Right lung (tissue), 5 donors: Measurements from ENCODE around the gene CSNK2A2. TPM values are rescaled to one million over a fixed set of nuclear protein-coding genes. Genes with fewer than 3 reads are reported as not detected.

Experiments
- DNase-seq, 2 donors: peaks; one replicate each; pipeline ENCODE4 v3.0.0-alpha.2; 2013
- polyA plus RNA-seq, 5 donors: library from polyadenylated mRNA; unstranded; fragments of 120-200 nt; gene quantifications; one replicate each; pipeline versions ENCODE4 v1.2.1 to v1.2.3, GENCODE V29; 2013; ENCODE audit warnings: inconsistent platforms in 1 of 5, low replicate concordance in 1 of 5; ENCODE audit not compliant: insufficient read length in 5 of 5, insufficient read depth in 1 of 5

The CSNK2A2 gene
- polyA plus RNA-seq, 5 donors = 59.4 to 76.3 (median 69.6) TPM

DNA sequence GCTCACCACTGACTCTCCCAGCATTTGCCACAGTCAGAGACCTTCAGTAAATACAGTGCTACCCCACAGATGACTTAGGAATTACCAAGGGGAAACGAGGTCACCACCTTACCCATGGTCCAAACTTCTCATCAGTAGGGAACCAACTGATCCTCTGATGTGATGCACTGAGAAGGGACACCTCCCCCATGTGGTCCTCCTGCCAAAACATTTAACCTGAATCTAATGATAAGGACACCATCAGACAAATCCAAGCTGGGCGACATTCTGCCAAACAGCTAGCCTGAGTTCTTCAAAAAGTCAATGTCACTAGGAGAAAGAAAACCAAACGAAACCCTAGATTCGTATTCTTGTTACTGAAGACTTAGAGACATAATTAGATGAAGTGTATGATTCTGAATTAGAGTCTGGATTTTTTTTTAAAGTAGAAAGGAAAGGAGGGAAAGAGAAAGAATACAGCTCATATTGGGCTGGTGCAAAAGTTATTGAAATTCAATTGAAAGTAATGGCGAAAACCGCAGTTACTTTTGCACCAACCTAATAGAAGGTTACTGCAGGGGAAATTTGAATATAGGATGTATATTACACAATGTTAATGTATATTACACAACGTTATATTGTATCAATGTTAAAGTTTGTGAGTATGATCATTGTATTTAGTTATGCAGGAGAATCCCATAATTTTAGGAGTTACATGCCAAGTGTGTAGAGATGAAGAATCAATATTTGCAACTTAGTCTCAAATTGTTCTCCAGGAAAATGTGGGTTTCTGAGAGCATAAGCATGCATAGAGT is 2.3 kb upstream of the CSNK2A2 start:
- no peak for DNase-seq

DNA sequence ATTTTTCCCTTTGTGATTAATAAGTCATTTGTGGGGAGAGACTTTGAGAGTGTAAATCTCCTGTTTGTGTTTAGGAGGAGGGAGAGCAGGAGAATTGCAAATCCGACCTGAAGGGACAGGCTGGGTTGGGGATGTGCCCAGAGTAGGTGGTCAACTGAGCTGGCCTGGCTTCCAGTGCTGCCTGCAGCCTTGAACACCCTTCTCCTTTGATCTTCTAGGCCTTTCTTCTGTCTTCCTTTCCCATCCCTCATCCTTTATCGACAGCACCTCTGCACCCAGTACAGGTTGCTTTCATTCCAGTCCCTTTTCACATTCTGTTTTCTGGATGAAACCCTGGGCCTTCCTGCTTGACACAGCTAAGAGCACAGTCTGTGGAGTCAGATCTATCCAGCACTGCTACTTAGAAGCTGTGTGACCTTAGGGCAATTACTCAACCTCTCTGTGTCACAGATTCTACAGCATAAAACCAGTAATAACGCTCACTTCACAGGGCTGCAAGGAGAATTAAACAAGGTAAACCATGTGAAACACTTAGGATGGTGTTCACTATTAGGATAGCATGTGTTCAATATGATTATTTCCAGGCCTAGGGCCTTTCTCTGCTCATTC is 1.0 kb upstream of the CSNK2A2 start:
- no peak for DNase-seq

DNA sequence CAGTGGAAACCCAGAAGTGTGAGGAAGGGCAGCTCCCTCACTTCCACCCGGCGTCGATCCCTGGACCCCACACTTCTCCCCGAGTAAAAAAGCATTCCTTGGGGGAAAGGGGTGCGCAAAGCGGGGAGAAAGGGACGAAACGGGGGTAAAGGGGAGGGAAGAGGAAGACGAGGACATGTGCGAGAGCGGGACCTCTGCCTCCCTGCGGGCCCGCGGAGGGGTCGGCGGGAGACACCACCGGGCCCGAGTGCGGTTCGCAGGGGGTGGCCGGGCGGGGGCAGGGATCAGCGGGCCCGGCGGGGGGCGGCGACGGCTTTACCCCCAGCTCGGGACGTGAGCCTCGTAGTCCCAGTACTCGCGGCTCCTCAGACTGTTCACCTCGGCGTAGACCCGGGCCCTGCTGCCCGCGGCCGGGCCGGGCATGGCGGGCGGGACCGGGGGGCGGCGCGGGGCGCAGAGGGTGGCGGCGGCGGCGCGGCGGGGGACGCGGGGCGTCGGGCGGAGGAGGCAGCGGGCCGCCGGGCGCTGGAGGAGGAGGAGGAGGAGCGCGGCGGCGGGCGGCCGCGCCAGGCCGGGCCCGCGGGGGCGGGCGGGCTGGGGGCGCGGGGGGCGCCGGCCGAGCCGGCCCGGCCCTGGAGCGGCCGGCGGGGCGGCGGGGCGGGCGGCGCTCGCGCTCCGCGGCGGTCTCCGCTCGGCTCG is 443 bp downstream of the CSNK2A2 start:
- DNase-seq = no peak

DNA sequence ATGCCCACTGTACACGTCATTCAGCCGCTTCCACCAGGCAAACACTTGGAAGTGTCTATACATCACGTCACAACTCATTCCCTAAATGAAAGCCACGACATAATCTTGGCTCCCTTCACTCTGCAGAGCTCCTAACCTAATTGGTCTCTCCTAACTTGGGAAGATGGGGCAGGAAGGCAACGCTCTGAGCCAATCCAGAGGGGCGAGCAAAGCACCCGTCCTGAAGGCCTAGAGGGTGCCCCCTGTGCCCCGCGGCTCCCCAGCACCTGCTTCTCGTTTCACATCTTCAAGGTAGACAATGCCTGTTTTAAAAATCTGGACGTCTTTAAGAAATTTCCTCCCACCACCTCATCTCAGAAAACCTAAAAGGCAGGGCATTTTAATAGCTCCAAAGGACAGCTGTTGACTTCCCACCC is 1.0 kb downstream of the CSNK2A2 start:
- DNase-seq = no peak

DNA sequence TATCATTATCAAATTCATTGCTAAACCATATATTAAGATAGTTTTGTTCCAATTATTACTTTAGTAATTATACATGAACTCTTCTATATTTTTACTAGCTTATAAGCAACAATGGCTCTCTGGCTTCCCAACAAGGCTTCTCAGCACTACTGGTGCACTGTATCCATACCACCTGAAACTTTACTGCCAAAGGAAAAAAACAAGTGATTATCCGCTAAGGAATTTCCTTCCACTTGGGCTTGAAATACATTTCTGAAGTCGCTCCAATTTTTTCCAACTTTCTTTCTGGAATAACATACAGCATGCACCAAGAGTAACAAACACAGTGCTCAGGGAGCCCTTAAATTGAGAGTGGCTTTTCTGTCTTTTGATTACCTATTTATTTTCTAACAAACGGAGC is 2.1 kb downstream of the CSNK2A2 start:
- no peak for DNase-seq

DNA sequence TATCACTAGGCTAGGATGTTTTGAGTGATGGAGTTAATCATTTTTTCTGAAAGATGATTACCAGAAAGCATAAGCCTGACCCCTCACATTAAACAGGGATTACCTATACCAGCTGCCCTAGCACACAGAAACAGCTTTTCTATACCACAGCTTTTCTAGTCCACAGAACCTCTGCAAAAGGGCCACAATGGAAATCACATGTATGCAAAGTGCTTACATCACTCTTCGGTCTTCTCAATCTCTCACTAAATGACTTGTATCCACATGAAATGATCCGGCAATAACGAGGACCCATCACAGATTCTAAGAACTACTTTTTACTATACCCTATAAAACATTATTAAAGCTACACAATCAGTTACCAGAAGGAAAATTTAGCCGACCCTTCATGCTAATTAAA is 2.6 kb downstream of the CSNK2A2 start:
- DNase-seq = no peak

DNA sequence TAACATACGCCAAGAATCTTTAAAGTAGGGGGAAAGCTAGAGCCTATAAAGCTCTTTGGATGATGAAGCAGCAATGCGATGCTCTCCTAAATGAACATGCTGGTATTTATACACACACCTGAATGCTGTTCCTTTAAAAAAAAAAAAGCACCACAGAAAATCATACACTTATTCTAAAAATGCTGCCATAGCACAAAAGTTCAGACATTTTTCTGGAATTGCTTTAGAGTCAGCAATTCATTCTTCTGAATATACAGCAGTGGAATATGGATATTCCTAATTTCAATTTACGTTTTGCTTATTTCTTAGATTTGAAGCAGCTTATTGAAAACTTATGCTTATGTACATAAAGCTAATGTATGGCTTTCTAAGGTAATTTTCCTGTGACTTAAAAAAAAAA is 3.1 kb downstream of the CSNK2A2 start:
- no peak for DNase-seq

DNA sequence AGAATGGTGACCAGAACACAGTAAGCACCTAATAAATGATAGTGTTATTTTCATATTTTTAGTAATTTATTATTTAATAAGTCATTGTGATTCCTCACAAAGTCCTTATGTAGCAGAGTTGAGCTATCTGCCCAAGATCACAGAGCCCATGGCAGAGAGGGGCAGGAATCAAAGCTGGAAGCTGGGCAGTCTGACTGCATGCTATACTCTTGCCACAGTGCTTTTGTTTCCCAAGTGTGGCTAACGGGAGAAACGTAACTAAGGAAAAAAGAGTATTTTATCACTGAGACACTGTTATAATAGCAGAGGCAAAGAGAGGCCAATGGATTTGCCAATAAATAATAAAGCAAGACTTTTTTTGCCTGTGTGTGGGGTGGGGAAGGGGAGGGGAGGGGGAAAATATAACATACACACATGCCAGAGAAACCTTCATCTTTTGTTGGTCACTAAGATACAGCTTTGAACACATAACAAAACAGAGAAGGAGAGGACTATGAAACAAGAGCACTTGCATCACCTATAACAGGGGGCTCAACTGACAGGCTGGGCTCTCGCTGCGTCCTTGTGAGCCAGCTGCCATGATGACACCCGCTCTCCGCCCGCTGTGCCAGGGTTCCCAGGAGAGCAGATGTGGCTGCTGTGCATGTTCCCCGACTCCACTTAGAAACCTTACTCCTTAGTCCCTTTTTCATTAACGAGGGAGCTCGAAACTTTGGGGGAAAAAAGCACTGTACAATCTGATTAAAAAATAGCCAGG is 10.1 kb downstream of the CSNK2A2 start:
- no peak for DNase-seq

DNA sequence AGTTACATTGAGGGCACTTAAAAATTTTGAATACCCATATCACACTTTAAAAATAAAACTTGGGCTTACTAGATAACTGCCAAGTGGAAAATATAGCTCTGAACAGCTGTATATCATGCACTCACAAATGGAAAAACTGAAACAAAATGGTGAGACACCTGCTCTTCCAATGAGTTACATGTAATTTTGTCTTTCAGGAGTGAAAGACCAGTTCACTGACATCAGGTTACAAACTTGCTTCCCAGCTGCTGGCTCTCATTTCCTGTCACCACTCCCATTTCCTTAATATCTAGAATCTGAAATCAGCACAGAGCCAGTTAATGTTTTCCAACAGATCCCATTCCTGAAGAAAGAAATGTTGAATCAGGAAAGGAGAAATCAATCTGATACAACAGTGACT is 10.8 kb downstream of the CSNK2A2 start:
- DNase-seq = no peak

DNA sequence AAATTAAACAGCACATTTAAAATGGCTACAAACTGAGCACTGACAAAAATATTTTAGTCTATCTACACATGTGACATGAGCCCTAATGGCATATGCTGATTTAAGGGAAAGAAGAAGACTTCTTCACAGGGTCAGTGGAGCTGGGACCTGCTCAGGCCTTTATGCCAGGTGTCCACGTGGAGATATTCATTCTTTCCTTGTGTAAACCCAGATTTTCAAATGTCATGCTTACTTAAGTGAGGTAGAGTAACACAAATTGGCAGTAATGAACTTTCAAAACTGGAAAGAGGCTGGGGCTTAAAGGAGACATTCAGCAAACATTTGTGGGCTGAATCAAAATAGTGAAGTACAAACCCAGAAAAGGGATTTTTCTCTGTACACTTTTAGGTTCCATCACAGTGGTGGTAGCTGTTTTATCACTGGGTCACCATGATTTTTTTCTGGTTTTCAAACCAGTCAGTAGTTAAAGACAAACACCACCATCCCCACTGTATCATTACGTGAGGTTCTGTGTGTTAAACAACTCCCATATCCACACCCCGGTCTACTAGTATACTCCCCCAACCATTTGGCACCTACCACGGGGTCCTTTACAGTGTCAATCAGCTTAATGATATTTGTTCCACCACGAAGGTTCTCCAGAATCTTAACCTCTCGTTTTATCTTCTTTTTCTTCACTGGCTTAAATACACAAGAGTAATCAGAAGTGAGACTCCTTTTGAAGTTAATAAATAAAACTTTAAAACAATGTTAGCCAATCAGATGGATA is 11.5 kb downstream of the CSNK2A2 start:
- no peak for DNase-seq

DNA sequence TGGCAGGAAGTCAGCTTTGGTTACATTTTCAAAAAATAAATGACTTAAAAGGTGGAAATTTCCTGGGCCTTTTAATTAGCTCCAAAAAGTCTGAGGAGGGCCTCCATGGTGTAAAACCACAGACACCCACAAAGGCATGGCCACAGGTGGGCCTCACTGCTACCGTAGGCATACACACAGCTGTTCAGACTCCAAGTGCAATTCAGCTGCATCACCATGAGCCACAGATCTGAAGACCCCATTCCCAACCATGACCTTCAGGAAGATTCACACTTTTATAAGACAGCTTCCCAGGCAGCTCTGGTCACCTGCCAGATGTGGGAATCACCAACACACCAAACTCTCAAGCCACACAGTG is 20.6 kb downstream of the CSNK2A2 start:
- DNase-seq = no peak

DNA sequence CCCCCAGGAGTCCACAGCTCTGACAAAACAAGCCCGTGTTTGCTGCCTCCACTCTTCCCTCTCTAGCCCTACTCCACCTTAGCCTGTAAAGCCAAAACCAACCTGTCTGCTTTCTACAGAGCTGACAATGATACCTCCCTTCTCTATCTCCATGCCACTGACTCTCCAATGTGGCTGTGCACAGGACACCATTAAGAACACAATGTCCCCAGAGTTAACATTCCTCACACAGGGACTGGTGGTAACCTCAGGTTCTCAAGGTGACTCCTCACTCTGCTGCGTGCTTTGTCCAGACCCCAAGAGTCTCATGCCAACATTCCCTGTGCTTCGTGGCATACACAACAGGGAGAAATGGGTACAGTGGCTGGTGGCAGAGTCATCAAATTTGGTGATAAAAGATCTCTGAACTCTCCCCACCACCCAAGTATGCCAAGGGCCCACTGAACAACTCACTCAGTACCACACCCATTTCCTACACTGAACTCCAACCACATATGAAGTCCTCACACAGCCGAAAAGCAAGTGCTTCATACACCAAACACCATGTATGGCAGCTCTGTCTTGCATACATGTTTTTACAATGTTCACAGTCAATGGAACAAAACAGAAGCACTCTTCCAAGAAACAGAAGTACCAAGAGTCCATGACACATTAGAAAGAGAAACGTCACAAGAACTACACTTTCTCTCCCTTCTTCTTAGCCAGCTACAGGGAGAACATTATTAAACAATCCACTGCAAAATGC is 21.1 kb downstream of the CSNK2A2 start:
- DNase-seq = no peak

DNA sequence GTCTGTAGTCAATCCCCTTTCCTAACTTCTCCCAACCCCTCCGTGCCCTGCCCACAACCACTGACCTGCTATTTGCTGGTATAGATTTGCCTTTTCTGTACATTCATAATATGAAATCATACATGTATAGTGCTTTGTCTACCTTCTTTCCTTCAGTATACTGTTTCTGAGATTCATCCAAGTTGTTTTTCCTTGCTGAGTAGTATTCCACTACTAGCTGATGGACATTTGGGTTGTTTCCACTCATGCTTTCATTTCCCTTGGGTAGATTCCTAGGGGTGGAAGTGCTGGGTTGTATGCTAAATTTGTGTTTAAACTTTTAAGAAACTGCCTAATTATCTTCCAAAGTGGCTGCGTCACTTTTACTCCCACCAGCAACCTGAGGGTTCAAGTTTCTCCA is 27.7 kb downstream of the CSNK2A2 start:
- no peak for DNase-seq

DNA sequence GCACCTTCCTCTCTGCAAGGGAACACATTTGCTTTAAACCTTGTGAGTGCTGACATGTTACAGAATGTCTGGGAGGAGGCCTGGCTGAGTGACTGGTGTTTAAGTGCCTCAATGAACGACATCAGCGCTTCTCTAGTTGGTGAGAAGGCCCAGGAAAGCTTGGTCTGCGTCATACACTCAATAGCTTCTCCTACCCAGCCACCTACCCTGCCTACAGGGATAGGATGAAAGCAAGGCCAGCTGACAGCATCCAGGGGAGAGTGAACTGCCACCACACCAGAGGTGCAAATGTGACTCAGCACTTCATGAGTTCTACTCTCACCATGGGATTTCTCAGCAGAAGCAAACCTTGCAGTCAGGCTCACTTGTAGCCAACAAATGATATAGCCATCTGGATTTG is 37.1 kb downstream of the CSNK2A2 start:
- DNase-seq = no peak

DNA sequence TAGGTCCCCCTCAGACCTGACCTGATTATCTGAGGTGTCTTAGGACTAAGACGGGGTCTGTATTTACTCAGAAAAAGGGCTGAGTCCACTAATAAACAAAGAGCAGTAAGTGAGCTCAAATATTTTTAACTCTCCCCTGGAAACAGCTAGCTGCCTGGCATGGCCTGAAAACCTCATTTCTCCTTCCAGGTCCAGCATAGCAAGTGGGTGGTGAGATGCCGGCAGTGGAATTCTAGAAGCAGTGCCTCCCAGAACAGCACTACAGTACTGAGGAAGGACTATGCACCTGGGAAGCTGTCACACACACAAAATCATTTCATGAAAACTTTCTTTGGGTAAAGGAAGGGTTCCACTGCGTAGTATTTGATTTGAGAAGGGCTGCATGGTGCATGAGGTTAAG is 39.2 kb downstream of the CSNK2A2 start:
- no peak for DNase-seq

DNA sequence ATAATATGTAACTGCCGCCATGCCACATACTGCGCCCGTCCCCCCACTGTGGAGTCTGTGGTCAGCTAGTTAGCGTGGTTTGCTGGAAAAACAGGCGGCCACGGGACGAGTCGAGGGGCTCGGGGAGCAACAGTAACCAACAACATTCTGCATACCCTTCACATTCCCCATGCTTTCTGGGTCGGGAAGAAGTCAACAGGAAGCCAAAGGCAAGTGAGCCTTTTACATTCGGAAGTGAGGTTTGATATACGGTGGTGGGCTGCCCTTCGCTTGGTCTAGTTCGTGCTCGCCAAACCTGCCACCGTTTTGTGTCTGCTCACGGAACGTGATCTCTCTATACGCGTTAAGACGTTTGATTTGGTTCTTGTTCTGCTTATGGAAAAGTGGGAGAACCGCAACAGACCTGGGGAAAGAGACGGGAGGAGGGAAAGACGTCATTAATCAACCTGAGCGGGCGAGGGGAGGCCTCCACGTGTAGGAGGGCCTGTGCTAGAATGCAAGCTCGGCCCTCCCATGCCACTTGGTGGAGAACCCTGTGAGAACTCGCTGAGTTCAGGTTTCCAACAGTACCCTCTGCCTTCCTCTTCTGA is 39.9 kb downstream of the CSNK2A2 start:
- no peak for DNase-seq

DNA sequence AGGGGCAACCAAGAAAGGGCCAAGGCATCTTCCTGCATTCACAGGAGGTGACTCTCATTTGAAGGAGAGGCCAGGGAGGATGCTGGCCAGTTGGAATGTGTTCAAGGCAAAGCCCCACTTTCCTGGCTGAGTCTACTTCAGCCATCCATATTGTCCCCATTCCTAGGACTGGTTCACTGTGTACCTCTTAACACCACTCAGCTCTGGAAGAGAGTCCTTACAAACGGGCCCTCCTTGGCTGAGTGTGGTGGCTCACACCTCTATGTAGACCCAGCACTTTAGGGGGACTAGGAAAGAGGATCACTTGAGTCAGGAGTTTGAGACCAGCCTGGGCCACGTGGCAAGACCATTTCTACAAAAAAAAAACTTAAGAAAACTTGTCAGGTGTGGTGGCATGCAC is 40.7 kb downstream of the CSNK2A2 start:
- DNase-seq = no peak

DNA sequence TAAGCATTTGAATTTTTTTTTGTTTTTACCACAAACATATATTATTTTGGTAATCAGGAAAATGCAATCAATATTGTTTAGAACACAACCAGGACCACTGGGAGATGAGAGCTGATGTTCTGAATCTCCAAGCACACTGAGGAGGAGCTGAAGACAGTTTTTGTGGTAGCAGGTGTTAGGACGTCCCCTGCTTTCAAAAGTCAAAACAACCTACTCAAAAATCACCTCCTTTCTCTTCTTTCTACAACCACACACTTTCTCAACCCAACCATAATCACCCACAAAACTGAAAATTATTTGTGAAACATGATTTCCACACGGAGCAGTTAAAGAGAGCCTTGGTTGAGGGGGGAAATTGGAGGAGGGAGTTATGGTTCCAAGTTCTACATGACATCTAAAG is 42.1 kb downstream of the CSNK2A2 start:
- no peak for DNase-seq

DNA sequence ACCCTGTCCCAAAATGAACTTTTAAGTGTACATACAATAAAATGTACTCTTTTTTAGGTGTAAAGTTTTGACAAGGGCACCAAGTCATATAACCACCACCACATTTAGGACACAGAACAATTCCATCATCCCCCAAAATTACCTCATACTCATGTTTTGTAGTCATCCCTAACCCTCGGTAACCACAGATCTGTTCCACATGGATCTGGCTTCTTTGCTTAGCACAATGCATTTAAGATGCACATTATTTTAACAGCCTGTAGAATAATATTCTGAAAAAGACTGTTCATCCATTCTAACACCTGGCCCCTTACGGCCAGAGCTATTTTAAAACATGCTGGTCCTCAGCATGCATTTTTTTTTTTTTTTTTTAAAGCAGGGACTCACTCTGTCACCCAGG is 43.6 kb downstream of the CSNK2A2 start:
- DNase-seq = no peak

DNA sequence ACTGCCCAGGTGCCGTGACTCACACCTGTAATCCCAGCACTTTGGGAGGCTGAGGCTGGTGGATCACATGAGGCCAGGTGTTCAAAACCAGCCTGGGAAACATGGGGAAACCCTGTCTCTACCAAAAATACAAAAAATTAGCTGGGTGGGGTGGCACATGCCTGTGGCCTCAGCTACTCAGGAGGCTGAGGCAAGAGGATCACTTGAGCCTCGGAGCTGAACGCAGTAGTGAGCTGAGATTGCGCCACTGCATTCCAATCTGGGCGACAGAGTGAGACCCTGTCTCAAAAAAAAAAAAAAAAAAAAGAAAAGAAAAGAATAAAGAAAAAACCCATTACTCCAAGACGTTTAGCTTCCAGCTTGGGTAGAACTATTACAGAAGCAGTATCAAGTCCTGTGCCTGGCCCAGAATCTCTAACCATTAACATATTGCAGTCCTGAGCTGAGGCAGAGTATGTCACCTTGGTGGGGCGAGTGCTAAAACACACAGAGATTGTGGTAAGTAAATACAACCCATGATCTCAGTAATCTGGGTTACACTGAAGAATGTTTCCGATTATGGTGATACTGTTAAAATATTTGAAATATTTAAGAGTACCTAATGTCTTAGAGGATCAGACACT is 45.5 kb downstream of the CSNK2A2 start:
- no peak for DNase-seq
